Esophagus muscularis mucosa (tissue), 4 donors: ENCODE measurements around the gene EMP2. TPM values are rescaled to one million over a fixed set of nuclear protein-coding genes. Genes with fewer than 3 reads are reported as not detected.

Experiments
- DNase-seq: peaks from one replicate; pipeline ENCODE4 v3.0.0-alpha.2; 2017; ENCODE audit errors: extremely low spot score
- H3K27ac ChIP-seq, 4 donors: fragments of 200-600 bp; sonication (generic); replicated peaks in 1 of 4; 1 replicate in 3 of 4; 2 replicates in 1 of 4; pipeline ENCODE4 v1.5.1; 2016 to 2019; ENCODE audit warnings: mild to moderate bottlenecking in 1 of 4
- H3K27me3 ChIP-seq, 4 donors: fragments of 200-600 bp; sonication (generic); one replicate each; pipeline versions ENCODE4 v1.5.1 to v1.6.0; 2016 to 2019
- H3K36me3 ChIP-seq, 4 donors: fragments of 200-600 bp; sonication (generic); one replicate each; pipeline ENCODE4 v1.5.1; 2016 to 2019
- H3K4me1 ChIP-seq, 4 donors: fragments of 200-600 bp; sonication (generic); one replicate each; pipeline ENCODE4 v1.5.1; 2016 to 2019
- H3K4me3 ChIP-seq, 4 donors: fragments of 200-600 bp; sonication (generic); 1 replicate in 2 of 4; 2 replicates in 2 of 4; pipeline ENCODE4 v1.5.1; 2016 to 2019; ENCODE audit warnings: mild to moderate bottlenecking in 4 of 4, moderate library complexity in 1 of 4
- H3K9me3 ChIP-seq, 4 donors: fragments of 200-600 bp; sonication (generic); 1 replicate in 3 of 4; 2 replicates in 1 of 4; pipeline ENCODE4 v1.5.1; 2016 to 2019
- CTCF ChIP-seq, 3 experiments: fragments of 200-600 bp in 2 of 3; fragments of 450-650 bp in 1 of 3; sonication (generic) in 2 of 3; IDR thresholded peaks; one replicate each; pipeline ENCODE4 v1.5.1; 2017 to 2019; ENCODE audit warnings: antibody characterized with exemption in 3 of 3, mild to moderate bottlenecking in 2 of 3, moderate library complexity in 1 of 3
- EP300 ChIP-seq: sonication (generic); formaldehyde crosslinking; IDR thresholded peaks from one replicate; pipeline ENCODE4 v1.6.1; 2017; ENCODE audit warnings: antibody characterized with exemption
- POLR2A ChIP-seq: fragments of 450-650 bp; IDR thresholded peaks from one replicate; pipeline ENCODE4 v1.6.1; 2017; ENCODE audit warnings: antibody characterized with exemption, moderate library complexity, mild to moderate bottlenecking, low read depth
- POLR2AphosphoS5 ChIP-seq, 2 donors: sonication (generic); formaldehyde crosslinking; IDR thresholded peaks; one replicate each; pipeline ENCODE4 v1.6.1; 2017; ENCODE audit warnings: antibody characterized with exemption in 2 of 2
- WGBS: methylation state at CpG from one replicate; pipeline ENCODE4 v1.1.5; 2018; 5-methylcytosine and 5-hydroxymethylcytosine counted together
- intact Hi-C: fragments of 100-400 bp; cut with DNase I; formaldehyde crosslinking; loops from one replicate; pipeline ENCODE4 v1.15.1; 2023
- total RNA-seq, 4 donors: library from RNA; depleted of rRNA; stranded (reverse); fragments of >200 nt; gene quantifications; one replicate each; pipeline versions ENCODE4 v1.1.0 to v1.2.1, GENCODE V29; 2016

Gene EMP2
- total RNA-seq, 4 donors from 2014 or later: 44.1 to 87.1 (median 57.3) TPM

- intact Hi-C loops: no loop called here
- TF ChIP-seq POLR2AphosphoS5 (IDR thresholded peaks at IDR 0.05) (no peak), CTCF (IDR thresholded peaks at IDR 0.05) (no peak), POLR2A (no peak), EP300 (no peak)
- Histone ChIP-seq H3K9me3 (no peaks in the 10 kb centered on the region), H3K4me1 (no peaks in the 10 kb centered on the region), H3K27me3 (no peaks in the 10 kb centered on the region), H3K4me3 (no peak overlapping the region), H3K27ac (no peak overlapping the region), H3K36me3 (peaks cover 0 to 4% (median 3%) of the 10 kb centered on the region in 4 donors)
- WGBS: 76% methylated on average over 2 of the region's 2 CpGs
- no peak for DNase-seq
These were observed 76.0 kb downstream of the EMP2 start for GRCh38 chr16:10504404-10504885.

GRCh38 chr16:10502776-10503175 lies 77.6 kb downstream of the EMP2 start:
- H3K27ac ChIP-seq: no peak overlapping the region
- no peaks in the 10 kb centered on the region for H3K4me1 ChIP-seq
- no peak for DNase-seq
- intact Hi-C loops: no loop called here
- H3K4me3 ChIP-seq: no peak overlapping the region
- no peaks in the 10 kb centered on the region for H3K27me3 ChIP-seq
- no peaks in the 10 kb centered on the region for H3K9me3 ChIP-seq
- no peak for TF ChIP-seq POLR2AphosphoS5 (IDR thresholded peaks at IDR 0.05)
- no peak for TF ChIP-seq EP300
- TF ChIP-seq POLR2A: no peak
- TF ChIP-seq CTCF (IDR thresholded peaks at IDR 0.05): no peak
- WGBS: 87% methylated on average over 6 of the region's 6 CpGs
- H3K36me3 ChIP-seq: peaks cover 0 to 4% (median 2%) of the 10 kb centered on the region in 4 donors

GRCh38 chr16:10501016-10501607 lies 79.3 kb downstream of the EMP2 start:
- WGBS: 74% methylated on average over 2 of the region's 2 CpGs
- Histone ChIP-seq H3K4me3 (no peak overlapping the region), H3K9me3 (no peaks in the 10 kb centered on the region), H3K36me3 (peaks cover 0 to 8% (median 2%) of the 10 kb centered on the region in 4 donors), H3K4me1 (no peaks in the 10 kb centered on the region), H3K27ac (no peak overlapping the region), H3K27me3 (no peaks in the 10 kb centered on the region)
- intact Hi-C loops: no loop called here
- TF ChIP-seq POLR2A: no peak
- no peak for TF ChIP-seq CTCF (IDR thresholded peaks at IDR 0.05)
- TF ChIP-seq POLR2AphosphoS5 (IDR thresholded peaks at IDR 0.05): no peak
- TF ChIP-seq EP300: no peak
- no peak for DNase-seq

GRCh38 chr16:10500582-10500981 lies 79.8 kb downstream of the EMP2 start:
- 90% methylated on average over 3 of the region's 3 CpGs for WGBS
- peaks cover 0 to 8% (median 2%) of the 10 kb centered on the region in 4 donors for H3K36me3 ChIP-seq
- no peak for DNase-seq
- no peak overlapping the region for H3K27ac ChIP-seq
- intact Hi-C loops: no loop called here
- H3K9me3 ChIP-seq: peaks cover 0 to 4% (median under 1%) of the 10 kb centered on the region in 4 donors
- no peaks in the 10 kb centered on the region for H3K27me3 ChIP-seq
- no peak overlapping the region for H3K4me3 ChIP-seq
- H3K4me1 ChIP-seq: no peaks in the 10 kb centered on the region
- TF ChIP-seq POLR2A: no peak
- TF ChIP-seq POLR2AphosphoS5 (IDR thresholded peaks at IDR 0.05): no peak
- no peak for TF ChIP-seq EP300
- TF ChIP-seq CTCF (IDR thresholded peaks at IDR 0.05): no peak
